GM12878 (cell line): ENCODE data around the gene NDRG2.

Source experiments
- CTCF ChIP-seq, 3 experiments: IDR thresholded peaks in 2 of 3; conservative IDR thresholded peaks in 1 of 3; 2 replicates each; pipeline ENCODE4 v1.5.1; 2011; ENCODE audit warnings: low read depth in 3 of 3, low read length in 3 of 3, mild to moderate bottlenecking in 3 of 3, control low read depth in 2 of 3, moderate library complexity in 2 of 3, inconsistent platforms in 1 of 3, mixed read lengths in 1 of 3; ENCODE audit not compliant: control insufficient read depth in 2 of 3, insufficient read depth in 1 of 3; ENCODE audit errors: extremely low read depth in 1 of 3
- RAD21 ChIP-seq: IDR thresholded peaks from 2 replicates; pipeline ENCODE4 v1.6.1; 2011; ENCODE audit warnings: mild to moderate bottlenecking, low read depth, low read length, moderate library complexity; ENCODE audit not compliant: insufficient read depth

DNA sequence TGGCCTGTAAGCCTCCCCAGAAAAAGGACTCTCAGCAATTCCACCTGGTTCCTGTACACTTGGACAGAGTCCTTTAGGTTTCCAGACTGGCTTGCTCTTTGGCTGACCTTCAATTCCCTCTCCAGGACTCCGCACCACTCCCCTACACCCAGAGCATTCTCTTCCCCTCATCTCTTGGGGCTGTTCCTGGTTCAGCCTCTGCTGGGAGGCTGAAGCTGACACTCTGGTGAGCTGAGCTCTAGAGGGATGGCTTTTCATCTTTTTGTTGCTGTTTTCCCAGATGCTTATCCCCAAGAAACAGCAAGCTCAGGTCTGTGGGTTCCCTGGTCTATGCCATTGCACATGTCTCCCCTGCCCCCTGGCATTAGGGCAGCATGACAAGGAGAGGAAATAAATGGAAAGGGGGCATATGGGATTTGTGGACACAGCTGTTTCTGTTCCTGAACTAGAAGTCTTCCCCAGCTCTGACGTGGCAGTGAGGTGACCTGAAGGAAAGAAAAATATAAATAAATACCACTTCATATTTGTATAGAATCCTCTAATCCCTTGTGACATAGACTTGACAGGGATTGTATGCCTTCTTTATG, 18.6 kb upstream of the NDRG2 start:
- TF ChIP-seq RAD21 = no peak
- TF ChIP-seq CTCF (IDR thresholded peaks at IDR 0.05 in 2 of 3, conservative IDR thresholded peaks at IDR 0.05 in 1 of 3; ENCODE audit: control insufficient read depth in 2 of 3, extremely low read depth in 1 of 3, insufficient read depth in 1 of 3, low read depth in 3 of 3, low read length in 3 of 3) = no peak
